ENCODE results near the gene ZDHHC13. TPM values are rescaled to one million over a fixed set of nuclear protein-coding genes. Genes with fewer than 3 reads are reported as not detected.

ZDHHC13 gene
- total and polyA plus RNA-seq, 12 donors: 6.5 to 30.7 (median 9.0) TPM

- no peaks in the 10 kb centered on the region for H3K36me3 ChIP-seq (replicated peaks in 1 of 2)
- intact Hi-C loops (cut with DNase I): no loop called here
- no peak overlapping the region for H3K4me3 ChIP-seq
- DNase-seq: no peak
- 80 to 100% (median 86%) methylated on average over 2 of the region's 2 CpGs for WGBS, 4 donors
- H3K27me3 ChIP-seq: no peaks in the 10 kb centered on the region
- H3K27ac ChIP-seq: no peak overlapping the region
- no peaks in the 10 kb centered on the region for H3K9me3 ChIP-seq (replicated peaks in 1 of 3)
- TF ChIP-seq POLR2A (IDR thresholded peaks at IDR 0.05): no peak
- TF ChIP-seq CTCF (IDR thresholded peaks at IDR 0.05): no peak
- H3K4me1 ChIP-seq (replicated peaks in 1 of 2): peaks cover 0 to 4% of the 10 kb centered on the region in 2 donors
These were observed 47.9 kb downstream of the ZDHHC13 start for GRCh38 chr11:19164881-19165280.

- H3K27me3 ChIP-seq: no peaks in the 10 kb centered on the region
- intact Hi-C loops (cut with DNase I): no loop called here
- peaks cover 0 to 5% of the 10 kb centered on the region in 2 donors for H3K36me3 ChIP-seq (replicated peaks in 1 of 2)
- no peak for TF ChIP-seq CTCF (IDR thresholded peaks at IDR 0.05)
- no peak for TF ChIP-seq POLR2A (IDR thresholded peaks at IDR 0.05)
- H3K9me3 ChIP-seq (replicated peaks in 1 of 3): no peaks in the 10 kb centered on the region
- H3K27ac ChIP-seq: no peak overlapping the region
- DNase-seq: peak in 3 of 7 donors; percentile 50 to 59 (median 56)
- 82 to 83% (median 82%) methylated on average over 2 of the region's 2 CpGs for WGBS, 4 donors
- H3K4me3 ChIP-seq: no peak overlapping the region
- peaks cover 0 to 4% of the 10 kb centered on the region in 2 donors for H3K4me1 ChIP-seq (replicated peaks in 1 of 2)
These were observed 51.1 kb downstream of the ZDHHC13 start for GRCh38 chr11:19168090-19168489.

- intact Hi-C loops (cut with DNase I): no loop called here
- peaks cover 10 to 17% of the 10 kb centered on the region in 2 donors for H3K4me1 ChIP-seq (replicated peaks in 1 of 2)
- no peak for DNase-seq
- no peak for TF ChIP-seq POLR2A (IDR thresholded peaks at IDR 0.05)
- TF ChIP-seq CTCF (IDR thresholded peaks at IDR 0.05): no peak
- H3K27ac ChIP-seq: no peak overlapping the region
- no peaks in the 10 kb centered on the region for H3K27me3 ChIP-seq
- H3K4me3 ChIP-seq: no peak overlapping the region
- WGBS, 4 donors: 94 to 96% (median 95%) methylated on average over 9 of the region's 9 CpGs
- peaks cover 0 to 12% of the 10 kb centered on the region in 2 donors for H3K36me3 ChIP-seq (replicated peaks in 1 of 2)
- H3K9me3 ChIP-seq (replicated peaks in 1 of 3): no peaks in the 10 kb centered on the region
These were observed 56.2 kb downstream of the ZDHHC13 start for GRCh38 chr11:19173004-19173689.

GRCh38 chr11:19173964-19174638 lies 57.1 kb downstream of the ZDHHC13 start:
- intact Hi-C loops (cut with DNase I): no loop called here
- Histone ChIP-seq H3K4me1 (replicated peaks in 1 of 2) (peaks cover 10 to 13% of the 10 kb centered on the region in 2 donors), H3K9me3 (replicated peaks in 1 of 3) (no peaks in the 10 kb centered on the region), H3K27ac (no peak overlapping the region), H3K27me3 (no peaks in the 10 kb centered on the region), H3K4me3 (no peak overlapping the region), H3K36me3 (replicated peaks in 1 of 2) (peaks cover 0 to 12% of the 10 kb centered on the region in 2 donors)
- DNase-seq: no peak
- no peak for TF ChIP-seq POLR2A (IDR thresholded peaks at IDR 0.05)
- no peak for TF ChIP-seq CTCF (IDR thresholded peaks at IDR 0.05)
- WGBS, 4 donors: 95 to 98% (median 97%) methylated on average over 7 of the region's 7 CpGs

All from adrenal gland (tissue), 12 donors.